SK-N-MC (cell line): Measurements from ENCODE around the gene SCAPER.

Experiments used
- EZH2 ChIP-seq: fragments of 200-600 bp; sonication (generic); IDR thresholded peaks from one replicate; pipeline ENCODE4 v1.6.1; 2017; ENCODE audit warnings: antibody characterized with exemption
- POLR2AphosphoS5 ChIP-seq: IDR thresholded peaks from 2 replicates; pipeline ENCODE4 v1.6.1; 2012; ENCODE audit warnings: mild to moderate bottlenecking, low read depth, low read length, borderline replicate concordance

GRCh38 chr15:76344893-76345582 is 560.1 kb downstream of the SCAPER start:
- TF ChIP-seq EZH2 (no peak), POLR2AphosphoS5 (no peak)
